GM18951 (cell line): Measurements from ENCODE around the gene LCTL.

Source experiments
- POLR2A ChIP-seq: IDR thresholded peaks from 4 replicates; pipeline ENCODE4 v1.6.1; 2011; ENCODE audit warnings: mild to moderate bottlenecking; ENCODE audit not compliant: insufficient read length, insufficient read depth; ENCODE audit errors: extremely low read depth
- in situ Hi-C: fragments of 300-500 bp; cut with MboI; formaldehyde crosslinking; loops from one replicate; pipeline ENCODE4 v1.12.0; 2022; ENCODE audit warnings: low sequenced_read_pairs, mixed read lengths, inconsistent platforms; ENCODE audit not compliant: unreplicated experiment

Gene LCTL

GRCh38 chr15:66565741-66566144 lies at the start of gene LCTL:
LCTL (minus strand) TSS chr15:66565998; CDS start chr15:66565365, 633 bp downstream.
- in situ Hi-C loops: no loop called here

GRCh38 chr15:66614951-66615760 lies 49.4 kb upstream of the LCTL start:
- in situ Hi-C loops: loop anchor here (25.0 kb wide), 1 partner anchor 172 kb away; no protein-coding TSS in a partner anchor

More at GRCh38 chr15:66565741-66566144, at the start of gene LCTL:
- TF ChIP-seq POLR2A: no peak

GRCh38 chr15:66614456-66614855 lies 48.7 kb upstream of the LCTL start:
- in situ Hi-C loops: loop anchor here (25.0 kb wide), 1 partner anchor 173 kb away; no protein-coding TSS in a partner anchor
- TF ChIP-seq POLR2A: no peak

More at GRCh38 chr15:66614951-66615760, 49.4 kb upstream of the LCTL start:
- no peak for TF ChIP-seq POLR2A

- in situ Hi-C loops: loop anchor here (25.0 kb wide), 1 partner anchor 174 kb away; no protein-coding TSS in a partner anchor
- TF ChIP-seq POLR2A: no peak
Measured at GRCh38 chr15:66613743-66614142, 47.9 kb upstream of the LCTL start.

GRCh38 chr15:66611257-66612053 lies 45.7 kb upstream of the LCTL start:
- TF ChIP-seq POLR2A: no peak
- in situ Hi-C loops: loop anchor here (25.0 kb wide), 1 partner anchor 176 kb away; no protein-coding TSS in a partner anchor

GRCh38 chr15:66609876-66610275 lies 44.1 kb upstream of the LCTL start:
- in situ Hi-C loops: loop anchor here (25.0 kb wide), 1 partner anchor 177 kb away; no protein-coding TSS in a partner anchor
- TF ChIP-seq POLR2A: no peak

- in situ Hi-C loops: loop anchor here (25.0 kb wide), 1 partner anchor 178 kb away; no protein-coding TSS in a partner anchor
- TF ChIP-seq POLR2A: no peak
Measured at GRCh38 chr15:66608881-66609280, 43.1 kb upstream of the LCTL start.

- TF ChIP-seq POLR2A: no peak
- in situ Hi-C loops: loop anchor here (25.0 kb wide), 1 partner anchor 179 kb away; no protein-coding TSS in a partner anchor
Measured at GRCh38 chr15:66608159-66608558, 42.4 kb upstream of the LCTL start.

- in situ Hi-C loops: loop anchor here (25.0 kb wide), 1 partner anchor 184 kb away; no protein-coding TSS in a partner anchor
- TF ChIP-seq POLR2A: no peak
Measured at GRCh38 chr15:66603301-66604179, 37.7 kb upstream of the LCTL start.

GRCh38 chr15:66601521-66601920 lies 35.7 kb upstream of the LCTL start:
- no peak for TF ChIP-seq POLR2A
- in situ Hi-C loops: loop anchor here (25.0 kb wide), 1 partner anchor 186 kb away; no protein-coding TSS in a partner anchor

- TF ChIP-seq POLR2A: no peak
- in situ Hi-C loops: loop anchor here (25.0 kb wide), 1 partner anchor 187 kb away; no protein-coding TSS in a partner anchor
Measured at GRCh38 chr15:66600240-66600627, 34.4 kb upstream of the LCTL start.
